ENCODE data around the gene TMEM145. TPM values are rescaled to one million over a fixed set of nuclear protein-coding genes. Genes with fewer than 3 reads are reported as not detected.

Gene TMEM145
- total RNA-seq, 3 donors from 2014 or later, result not detected

DNA sequence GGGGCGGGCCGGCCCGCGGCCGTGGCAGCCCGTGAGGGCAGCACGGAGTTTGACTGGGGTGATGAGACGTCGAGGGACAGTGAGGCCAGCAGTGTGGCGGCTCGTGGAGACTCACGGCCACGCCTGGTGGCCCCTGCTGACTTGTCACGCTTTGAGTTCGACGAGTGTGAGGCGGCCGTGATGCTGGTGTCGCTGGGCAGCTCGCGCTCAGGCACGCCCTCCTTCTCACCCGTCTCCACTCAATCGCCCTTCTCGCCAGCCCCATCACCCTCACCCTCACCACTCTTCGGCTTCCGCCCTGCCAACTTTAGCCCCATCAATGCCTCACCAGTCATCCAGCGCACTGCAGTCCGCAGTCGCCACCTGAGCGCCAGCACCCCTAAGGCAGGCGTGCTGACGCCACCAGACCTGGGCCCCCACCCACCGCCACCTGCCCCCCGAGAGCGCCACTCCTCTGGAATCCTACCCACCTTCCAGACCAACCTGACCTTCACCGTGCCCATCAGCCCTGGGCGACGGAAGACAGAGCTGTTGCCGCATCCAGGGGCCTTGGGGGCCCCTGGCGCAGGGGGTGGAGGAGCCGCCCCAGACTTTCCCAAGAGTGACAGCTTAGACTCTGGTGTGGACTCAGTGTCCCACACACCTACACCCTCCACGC lies 39.6 kb upstream of the TMEM145 start:
- no peak for DNase-seq
- Mint-ChIP-seq H3K36me3 (ENCODE audit: insufficient read depth) (peaks cover 15% of the 10 kb centered on the region), H3K4me1 (ENCODE audit: low read depth) (peaks cover 51% of the 10 kb centered on the region), H3K27me3 (ENCODE audit: low read depth) (no peaks in the 10 kb centered on the region), H3K9me3 (no peaks in the 10 kb centered on the region), H3K4me3 (no peak overlapping the region)
- no peak for ATAC-seq

GRCh38 chr19:42274065-42274682 lies 38.9 kb upstream of the TMEM145 start:
- no peaks in the 10 kb centered on the region for H3K9me3 Mint-ChIP-seq
- peaks cover 57% of the 10 kb centered on the region for H3K4me1 Mint-ChIP-seq (ENCODE audit: low read depth)
- H3K27me3 Mint-ChIP-seq (ENCODE audit: low read depth), result no peaks in the 10 kb centered on the region
- H3K36me3 Mint-ChIP-seq (ENCODE audit: insufficient read depth), result peaks cover 15% of the 10 kb centered on the region
- DNase-seq (no peak), ATAC-seq (no peak)
- H3K4me3 Mint-ChIP-seq, result no peak overlapping the region

DNA sequence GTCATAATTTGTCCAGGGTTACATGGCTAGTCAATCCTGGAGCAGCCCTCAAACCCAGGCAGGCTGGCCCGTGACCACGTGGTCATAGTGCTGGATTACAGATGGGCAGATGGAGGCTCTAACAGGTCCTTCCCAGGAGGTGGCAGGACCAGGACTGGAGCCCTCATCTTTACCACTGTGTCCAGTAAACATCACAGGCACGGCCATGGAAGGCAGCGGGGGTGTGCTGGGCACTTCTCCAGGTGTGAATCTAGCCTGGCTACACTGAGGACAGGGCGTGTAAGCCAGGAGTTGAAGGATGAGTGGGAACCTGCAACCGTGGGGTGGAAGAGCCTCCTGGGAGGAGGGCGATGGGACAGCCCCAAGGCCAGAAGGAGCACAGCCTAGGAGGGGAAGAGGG lies 38.0 kb upstream of the TMEM145 start:
- Mint-ChIP-seq H3K4me3 (no peak overlapping the region), H3K27me3 (ENCODE audit: low read depth) (no peaks in the 10 kb centered on the region), H3K9me3 (no peaks in the 10 kb centered on the region), H3K4me1 (ENCODE audit: low read depth) (peaks cover 56% of the 10 kb centered on the region), H3K36me3 (ENCODE audit: insufficient read depth) (peaks cover 15% of the 10 kb centered on the region)
- no peak for ATAC-seq
- no peak for DNase-seq

- no peak overlapping the region for H3K4me3 Mint-ChIP-seq
- peaks cover 15% of the 10 kb centered on the region for H3K36me3 Mint-ChIP-seq (ENCODE audit: insufficient read depth)
- H3K9me3 Mint-ChIP-seq, result no peaks in the 10 kb centered on the region
- DNase-seq (no peak), ATAC-seq (no peak)
- no peaks in the 10 kb centered on the region for H3K27me3 Mint-ChIP-seq (ENCODE audit: low read depth)
- peaks cover 52% of the 10 kb centered on the region for H3K4me1 Mint-ChIP-seq (ENCODE audit: low read depth)
Measured at GRCh38 chr19:42275517-42275916, 37.6 kb upstream of the TMEM145 start.

DNA sequence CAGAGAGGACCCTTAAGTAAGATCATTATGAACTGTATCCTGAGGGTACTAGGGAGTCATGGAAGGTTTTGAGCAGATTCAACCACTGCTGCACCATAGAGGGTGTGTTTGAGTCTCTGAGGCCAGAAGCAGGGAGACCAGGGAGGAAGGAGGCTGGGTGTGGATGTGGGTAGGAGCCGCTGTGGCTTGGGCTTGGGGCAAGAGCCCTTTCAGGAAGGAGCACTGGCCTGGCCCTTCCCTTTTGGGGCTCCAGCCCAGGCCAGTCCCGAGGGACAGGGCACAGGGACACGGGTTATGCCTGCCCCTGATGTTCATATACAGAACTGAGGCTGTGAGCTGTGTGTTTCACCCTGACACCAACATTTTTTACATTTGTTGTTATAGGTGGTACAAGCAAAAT lies 36.8 kb upstream of the TMEM145 start:
- peaks cover 48% of the 10 kb centered on the region for H3K4me1 Mint-ChIP-seq (ENCODE audit: low read depth)
- DNase-seq (no peak), ATAC-seq (no peak)
- H3K27me3 Mint-ChIP-seq (ENCODE audit: low read depth), result no peaks in the 10 kb centered on the region
- H3K36me3 Mint-ChIP-seq (ENCODE audit: insufficient read depth), result peaks cover 14% of the 10 kb centered on the region
- H3K9me3 Mint-ChIP-seq, result no peaks in the 10 kb centered on the region
- H3K4me3 Mint-ChIP-seq, result peak overlapping the region; percentile 3

GRCh38 chr19:42276821-42277220 lies 36.3 kb upstream of the TMEM145 start:
- Mint-ChIP-seq H3K9me3 (no peaks in the 10 kb centered on the region), H3K4me1 (ENCODE audit: low read depth) (peaks cover 48% of the 10 kb centered on the region), H3K27me3 (ENCODE audit: low read depth) (no peaks in the 10 kb centered on the region), H3K4me3 (no peak overlapping the region), H3K36me3 (ENCODE audit: insufficient read depth) (peaks cover 9% of the 10 kb centered on the region)
- ATAC-seq, result peak in 1 of 2 donors; percentile 19
- DNase-seq, result no peak

DNA sequence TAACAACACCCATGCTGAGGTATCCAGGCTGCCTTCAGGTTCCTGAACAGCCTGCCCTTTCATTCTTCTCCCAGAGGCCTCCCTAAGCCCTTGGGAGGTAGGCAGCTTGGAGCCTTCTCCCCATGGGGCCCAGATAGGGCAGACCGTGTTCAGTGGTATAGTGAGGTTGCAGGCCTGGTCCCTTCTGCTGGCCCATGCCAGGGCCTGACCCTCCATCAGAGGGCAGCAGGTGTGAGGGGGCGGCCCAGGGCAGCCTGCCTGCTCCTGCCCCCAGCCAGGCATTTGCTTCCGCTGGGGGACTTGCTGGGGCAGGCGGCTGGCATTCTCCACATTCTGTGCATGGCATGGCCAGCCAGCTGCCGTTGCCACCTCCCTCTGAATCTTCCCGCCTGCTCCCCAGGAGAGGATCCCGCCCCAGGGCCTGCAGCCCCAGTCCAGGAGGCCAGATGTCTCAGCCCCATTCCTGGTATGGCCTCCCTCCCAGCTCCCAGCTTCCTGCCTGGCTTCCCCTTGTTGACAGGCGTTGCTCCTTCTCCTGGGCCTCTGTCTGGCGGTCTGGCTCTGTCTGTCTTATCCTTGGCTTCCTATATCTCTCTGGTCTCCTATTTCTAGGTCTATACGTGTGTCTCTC lies 35.2 kb upstream of the TMEM145 start:
- Mint-ChIP-seq H3K9me3 (no peaks in the 10 kb centered on the region), H3K4me1 (ENCODE audit: low read depth) (peaks cover 56% of the 10 kb centered on the region), H3K27me3 (ENCODE audit: low read depth) (no peaks in the 10 kb centered on the region), H3K36me3 (ENCODE audit: insufficient read depth) (peaks cover 9% of the 10 kb centered on the region), H3K4me3 (no peak overlapping the region)
- DNase-seq (no peak), ATAC-seq (no peak)

DNA sequence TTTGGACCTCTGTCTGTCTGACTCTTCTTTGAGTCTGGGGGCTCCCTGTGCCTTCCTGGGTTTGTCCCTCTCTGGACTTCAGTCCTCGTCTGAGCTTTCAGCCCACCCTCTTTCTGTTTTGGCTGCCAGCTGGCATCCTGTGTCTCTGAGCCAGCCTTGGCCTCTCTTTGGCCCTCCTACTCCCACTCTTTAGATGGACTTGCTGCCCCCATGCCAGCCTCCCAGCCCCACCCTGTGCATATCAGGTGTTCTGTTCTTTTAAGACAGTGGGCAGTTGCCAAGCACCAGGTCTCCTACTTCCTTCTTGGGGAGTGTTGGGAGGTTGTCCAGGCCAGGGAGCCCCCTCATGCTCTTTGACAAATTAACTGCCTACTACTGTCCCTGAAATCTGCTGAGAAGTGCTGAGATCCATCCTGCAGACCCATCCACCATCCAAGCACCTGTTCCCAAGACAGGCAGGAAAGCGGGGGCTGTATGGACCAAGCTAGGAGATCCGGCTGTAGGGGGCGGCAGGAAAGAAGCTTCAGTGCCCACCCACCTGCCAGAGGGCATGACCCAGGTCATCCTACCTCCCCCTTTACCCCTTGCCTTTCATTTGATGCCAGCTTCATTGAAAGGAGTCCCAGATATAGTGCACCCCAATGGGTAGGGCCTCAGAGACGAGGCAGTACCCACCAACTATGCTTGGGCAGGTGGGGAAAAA lies 34.5 kb upstream of the TMEM145 start:
- no peaks in the 10 kb centered on the region for H3K9me3 Mint-ChIP-seq
- ATAC-seq (no peak), DNase-seq (no peak)
- peaks cover 56% of the 10 kb centered on the region for H3K4me1 Mint-ChIP-seq (ENCODE audit: low read depth)
- peaks cover 6% of the 10 kb centered on the region for H3K36me3 Mint-ChIP-seq (ENCODE audit: insufficient read depth)
- H3K4me3 Mint-ChIP-seq, result peak overlapping the region; percentile 89
- H3K27me3 Mint-ChIP-seq (ENCODE audit: low read depth), result no peaks in the 10 kb centered on the region

DNA sequence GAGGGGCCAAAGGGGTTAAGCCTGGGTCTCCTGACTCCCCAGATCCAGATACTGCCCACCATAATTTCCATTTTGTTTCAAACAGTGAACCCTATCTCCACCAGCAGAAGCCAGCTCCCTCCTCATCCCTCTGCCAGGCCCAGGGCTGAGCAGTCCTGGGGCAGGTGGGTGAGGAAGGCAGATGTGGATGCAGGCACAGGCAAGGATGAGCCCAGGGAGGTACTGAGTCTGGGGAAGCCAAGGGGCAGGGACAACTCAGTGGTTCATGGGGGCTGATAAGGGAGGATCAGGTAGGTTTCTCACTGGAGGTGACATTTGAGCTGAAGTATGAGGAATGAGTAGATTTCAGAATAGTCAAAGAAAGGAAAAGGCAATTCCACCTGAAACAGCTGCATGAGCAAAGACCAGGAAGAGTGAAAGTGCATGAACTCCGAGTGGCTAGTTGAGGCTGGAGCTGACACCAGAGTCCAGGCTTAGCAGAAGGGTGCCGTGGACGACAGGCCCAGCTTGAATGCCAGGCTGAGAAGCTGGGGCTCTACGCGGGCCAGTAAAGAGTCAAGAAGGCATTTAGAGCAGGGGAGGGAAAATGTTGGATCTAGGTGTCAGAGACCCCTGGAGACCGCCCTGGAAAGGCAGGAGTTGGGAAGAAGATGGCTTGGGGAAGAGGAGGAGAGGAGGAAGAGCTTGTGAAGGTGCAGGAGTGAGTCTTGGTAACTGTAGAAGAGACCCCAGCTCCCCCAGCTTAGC lies 33.8 kb upstream of the TMEM145 start:
- H3K4me1 Mint-ChIP-seq (ENCODE audit: low read depth), result peaks cover 56% of the 10 kb centered on the region
- no peaks in the 10 kb centered on the region for H3K9me3 Mint-ChIP-seq
- no peak for DNase-seq
- H3K36me3 Mint-ChIP-seq (ENCODE audit: insufficient read depth), result peaks cover 6% of the 10 kb centered on the region
- no peak for ATAC-seq
- H3K27me3 Mint-ChIP-seq (ENCODE audit: low read depth), result no peaks in the 10 kb centered on the region
- H3K4me3 Mint-ChIP-seq, result peak overlapping the region; percentile 89

- Mint-ChIP-seq H3K4me3 (peak overlapping the region; percentile 89), H3K9me3 (no peaks in the 10 kb centered on the region), H3K4me1 (ENCODE audit: low read depth) (peaks cover 55% of the 10 kb centered on the region), H3K27me3 (ENCODE audit: low read depth) (no peaks in the 10 kb centered on the region), H3K36me3 (ENCODE audit: insufficient read depth) (no peaks in the 10 kb centered on the region)
- ATAC-seq (peak; percentile 49), DNase-seq (peak; percentile 75)
Measured at GRCh38 chr19:42279902-42280814, 33.0 kb upstream of the TMEM145 start.

DNA sequence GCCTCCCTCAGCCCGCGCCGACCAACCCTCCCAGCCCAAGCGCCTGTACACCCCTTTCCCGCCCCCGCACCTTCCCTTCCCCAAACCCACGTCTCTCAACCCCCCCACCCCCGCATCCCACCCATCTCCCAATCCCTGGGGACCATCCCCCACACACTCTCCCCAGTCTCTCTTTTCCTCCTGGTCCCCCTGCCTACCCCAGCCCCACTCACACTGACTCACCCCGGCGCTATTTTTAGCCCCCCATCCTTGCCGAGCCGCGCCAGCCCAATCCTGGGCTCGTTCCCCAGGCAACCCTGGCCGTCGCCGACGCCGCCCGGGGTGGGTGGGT lies 32.3 kb upstream of the TMEM145 start:
- Mint-ChIP-seq H3K9me3 (no peaks in the 10 kb centered on the region), H3K4me3 (peak overlapping the region; percentile 65), H3K4me1 (ENCODE audit: low read depth) (peaks cover 58% of the 10 kb centered on the region), H3K27me3 (ENCODE audit: low read depth) (no peaks in the 10 kb centered on the region), H3K36me3 (ENCODE audit: insufficient read depth) (no peaks in the 10 kb centered on the region)
- ATAC-seq (no peak), DNase-seq (no peak)

- ATAC-seq, result no peak
- no peaks in the 10 kb centered on the region for H3K36me3 Mint-ChIP-seq (ENCODE audit: insufficient read depth)
- H3K4me1 Mint-ChIP-seq (ENCODE audit: low read depth), result peaks cover 58% of the 10 kb centered on the region
- no peaks in the 10 kb centered on the region for H3K27me3 Mint-ChIP-seq (ENCODE audit: low read depth)
- DNase-seq, result no peak
- H3K4me3 Mint-ChIP-seq, result peak overlapping the region; percentile 65
- H3K9me3 Mint-ChIP-seq, result no peaks in the 10 kb centered on the region
Measured at GRCh38 chr19:42281146-42281826, 31.8 kb upstream of the TMEM145 start.
